NCI-H446 (cell line): Measurements from ENCODE around the gene CHP1.
"Not testable (repeated sequence)": the region's sequence is repeated elsewhere in the genome, so short reads cannot be mapped to it uniquely, and the experiment has no call there.

Source experiments
- DNase-seq, 2 experiments: peaks; one replicate each; lab custom pipeline; 2025; lab: John Stamatoyannopoulos, UW

The CHP1 gene

GRCh38 chr15:41292521-41292920, 61.5 kb downstream of the CHP1 start:
- DNase-seq = no peak

GRCh38 chr15:41301139-41301538, 70.1 kb downstream of the CHP1 start:
- not testable (repeated sequence) for DNase-seq

GRCh38 chr15:41301587-41301986, 70.5 kb downstream of the CHP1 start:
- DNase-seq = no peak

GRCh38 chr15:41304149-41304770, 73.2 kb downstream of the CHP1 start:
- no peak for DNase-seq

- no peak for DNase-seq
Measured at GRCh38 chr15:41307679-41308078, 76.6 kb downstream of the CHP1 start.

GRCh38 chr15:41309226-41309905, 78.3 kb downstream of the CHP1 start:
- no peak for DNase-seq

GRCh38 chr15:41320805-41321330, 89.8 kb downstream of the CHP1 start:
- DNase-seq = not testable (repeated sequence)

- no peak for DNase-seq
Measured at GRCh38 chr15:41323611-41324010, 92.5 kb downstream of the CHP1 start.

GRCh38 chr15:41331281-41331680, 100.2 kb downstream of the CHP1 start:
- no peak for DNase-seq
